IPS-18a (cell line): ENCODE measurements around the gene ALPG.
"Not testable (repeated sequence)": the region's sequence is repeated elsewhere in the genome, so short reads cannot be mapped to it uniquely, and the experiment has no call there.

Experiments
- H3K27ac ChIP-seq: one replicate; pipeline ENCODE4 v1.5.1; 2013; ENCODE audit warnings: low read length
- H3K27me3 ChIP-seq: one replicate; pipeline ENCODE4 v1.6.1; 2013; ENCODE audit warnings: mild to moderate bottlenecking, low read length; ENCODE audit not compliant: control insufficient read depth, insufficient read depth
- H3K36me3 ChIP-seq: one replicate; pipeline ENCODE4 v1.6.1; 2013; ENCODE audit warnings: low read depth, low read length; ENCODE audit not compliant: control insufficient read depth
- H3K4me1 ChIP-seq: one replicate; pipeline ENCODE4 v1.6.1; 2013; ENCODE audit warnings: low read depth, low read length; ENCODE audit not compliant: control insufficient read depth
- H3K4me3 ChIP-seq: one replicate; pipeline ENCODE4 v1.5.1; 2013; ENCODE audit warnings: low read length
- H3K9ac ChIP-seq: one replicate; pipeline ENCODE4 v1.6.1; 2013; ENCODE audit warnings: mild to moderate bottlenecking, low read length, moderate library complexity
- H3K9me3 ChIP-seq: one replicate; pipeline ENCODE4 v1.6.1; 2013; ENCODE audit warnings: low read depth, low read length; ENCODE audit not compliant: control insufficient read depth

Gene ALPG

GRCh38 chr2:232449964-232450363 lies 43.3 kb downstream of the ALPG start:
- Histone ChIP-seq H3K4me1 (no peaks in the 10 kb centered on the region), H3K4me3 (no peak overlapping the region), H3K9ac (no peak overlapping the region), H3K36me3 (no peaks in the 10 kb centered on the region), H3K27ac (no peak overlapping the region), H3K27me3 (no peaks in the 10 kb centered on the region), H3K9me3 (no peaks in the 10 kb centered on the region)

- not testable (repeated sequence) for H3K4me1 ChIP-seq, H3K27ac ChIP-seq, H3K9me3 ChIP-seq, H3K4me3 ChIP-seq, H3K27me3 ChIP-seq, H3K9ac ChIP-seq, H3K36me3 ChIP-seq
Observed at GRCh38 chr2:232451645-232452044, 45.0 kb downstream of the ALPG start.

- Histone ChIP-seq H3K4me3 (no peak overlapping the region), H3K36me3 (no peaks in the 10 kb centered on the region), H3K27me3 (no peaks in the 10 kb centered on the region), H3K27ac (no peak overlapping the region), H3K4me1 (no peaks in the 10 kb centered on the region), H3K9ac (no peak overlapping the region), H3K9me3 (no peaks in the 10 kb centered on the region)
Observed at GRCh38 chr2:232454630-232455029, 48.0 kb downstream of the ALPG start.

- Histone ChIP-seq H3K4me3 (no peak within 1 kb of the TSS), H3K9ac (no peak within 1 kb of the TSS), H3K27ac (no peak within 1 kb of the TSS), H3K36me3 (no peaks in the 10 kb centered on the region), H3K27me3 (no peaks in the 10 kb centered on the region), H3K4me1 (no peaks in the 10 kb centered on the region), H3K9me3 (no peaks in the 10 kb centered on the region)
Observed at GRCh38 chr2:232455426-232456255, 49.0 kb downstream of the ALPG start, which contains the start of gene ALPI. ALPI (plus strand) TSS chr2:232456153; CDS start chr2:232456200, 47 bp downstream.

GRCh38 chr2:232456296-232457120 lies 49.9 kb downstream of the ALPG start:
- Histone ChIP-seq H3K36me3 (no peaks in the 10 kb centered on the region), H3K27ac (no peak overlapping the region), H3K4me3 (no peak overlapping the region), H3K9me3 (no peaks in the 10 kb centered on the region), H3K27me3 (no peaks in the 10 kb centered on the region), H3K9ac (no peak overlapping the region), H3K4me1 (no peaks in the 10 kb centered on the region)

- H3K9me3 ChIP-seq: no peaks in the 10 kb centered on the region
- H3K4me1 ChIP-seq: no peaks in the 10 kb centered on the region
- H3K9ac ChIP-seq: no peak overlapping the region
- H3K27ac ChIP-seq: no peak overlapping the region
- H3K36me3 ChIP-seq: no peaks in the 10 kb centered on the region
- no peaks in the 10 kb centered on the region for H3K27me3 ChIP-seq
- no peak overlapping the region for H3K4me3 ChIP-seq
Observed at GRCh38 chr2:232457121-232458011, 50.7 kb downstream of the ALPG start.

- H3K36me3 ChIP-seq: no peaks in the 10 kb centered on the region
- H3K27me3 ChIP-seq: no peaks in the 10 kb centered on the region
- H3K27ac ChIP-seq: no peak overlapping the region
- H3K4me1 ChIP-seq: no peaks in the 10 kb centered on the region
- H3K9me3 ChIP-seq: no peaks in the 10 kb centered on the region
- no peak overlapping the region for H3K4me3 ChIP-seq
- no peak overlapping the region for H3K9ac ChIP-seq
Observed at GRCh38 chr2:232458051-232458660, 51.5 kb downstream of the ALPG start.

- no peak overlapping the region for H3K9ac ChIP-seq
- no peaks in the 10 kb centered on the region for H3K4me1 ChIP-seq
- H3K27me3 ChIP-seq: no peaks in the 10 kb centered on the region
- no peak overlapping the region for H3K4me3 ChIP-seq
- H3K27ac ChIP-seq: no peak overlapping the region
- H3K9me3 ChIP-seq: no peaks in the 10 kb centered on the region
- H3K36me3 ChIP-seq: no peaks in the 10 kb centered on the region
Observed at GRCh38 chr2:232458661-232459418, 52.2 kb downstream of the ALPG start.

- Histone ChIP-seq H3K9me3 (no peaks in the 10 kb centered on the region), H3K27ac (no peak overlapping the region), H3K4me1 (no peaks in the 10 kb centered on the region), H3K27me3 (no peaks in the 10 kb centered on the region), H3K4me3 (no peak overlapping the region), H3K36me3 (no peaks in the 10 kb centered on the region), H3K9ac (no peak overlapping the region)
Observed at GRCh38 chr2:232459419-232460035, 52.9 kb downstream of the ALPG start.

GRCh38 chr2:232460171-232460570 lies 53.5 kb downstream of the ALPG start:
- Histone ChIP-seq H3K4me3 (no peak overlapping the region), H3K27me3 (no peaks in the 10 kb centered on the region), H3K4me1 (no peaks in the 10 kb centered on the region), H3K36me3 (no peaks in the 10 kb centered on the region), H3K27ac (no peak overlapping the region), H3K9ac (no peak overlapping the region), H3K9me3 (no peaks in the 10 kb centered on the region)
